ENCODE data around the gene TMPRSS9. TPM values are rescaled to one million over a fixed set of nuclear protein-coding genes. Genes with fewer than 3 reads are reported as not detected.
"Not testable (repeated sequence)": the region's sequence is repeated elsewhere in the genome, so short reads cannot be mapped to it uniquely, and the experiment has no call there.

The TMPRSS9 gene
- total RNA-seq, 1 experiment from 2014 or later: not detected

GRCh38 chr19:2394442-2395292, 34.6 kb downstream of the TMPRSS9 start:
- no TSS peak for BruUV-seq (replicated peaks)
- CTCF ChIA-PET: no interaction called here

DNA sequence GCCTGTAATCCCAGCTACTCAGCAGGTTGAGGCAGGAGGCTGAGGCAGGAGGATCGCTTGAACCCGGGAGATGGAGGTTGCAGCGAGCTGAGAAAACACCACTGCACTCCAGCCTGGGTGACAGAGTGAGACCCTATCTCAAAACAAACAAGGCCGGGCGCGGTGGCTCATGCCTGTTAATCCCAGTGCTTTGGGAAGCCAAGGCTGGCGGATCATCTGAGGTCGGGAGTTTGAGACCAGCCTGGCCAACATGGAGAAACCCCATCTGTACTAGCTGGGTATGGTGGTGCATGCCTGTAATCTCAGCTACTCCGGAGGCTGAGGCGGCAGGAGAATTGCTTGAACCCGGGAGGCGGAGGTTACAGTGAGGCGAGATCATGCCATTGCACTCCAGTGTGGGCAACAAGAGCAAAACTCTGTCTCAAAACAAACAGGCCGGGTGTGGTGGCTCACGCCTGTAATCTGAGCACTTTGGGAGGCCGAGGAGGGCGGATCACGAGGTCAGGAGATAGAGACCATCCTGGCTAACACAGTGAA, 35.3 kb downstream of the TMPRSS9 start:
- intact Hi-C loops (cut with micrococcal nuclease; ENCODE audit: unreplicated experiment); CTCF ChIA-PET; H3K27ac Mint-ChIP-seq (ENCODE audit: unreplicated experiment); H3K36me3 Mint-ChIP-seq (ENCODE audit: insufficient read depth, unreplicated experiment); H3K4me1 Mint-ChIP-seq (ENCODE audit: low read depth, unreplicated experiment); H3K9me3 Mint-ChIP-seq (ENCODE audit: low read depth, unreplicated experiment); DNase-seq; H3K4me3 Mint-ChIP-seq (ENCODE audit: low read depth, unreplicated experiment); BruUV-seq (replicated peaks): not testable (repeated sequence)
- H3K27me3 Mint-ChIP-seq (ENCODE audit: unreplicated experiment): peaks cover 11% of the 10 kb centered on the region

More at GRCh38 chr19:2394442-2395292, 34.6 kb downstream of the TMPRSS9 start:
- Mint-ChIP-seq H3K27me3 (ENCODE audit: unreplicated experiment) (peaks cover 11% of the 10 kb centered on the region), H3K36me3 (ENCODE audit: insufficient read depth, unreplicated experiment) (no peaks in the 10 kb centered on the region), H3K27ac (ENCODE audit: unreplicated experiment) (no peak overlapping the region), H3K9me3 (ENCODE audit: low read depth, unreplicated experiment) (no peaks in the 10 kb centered on the region), H3K4me1 (ENCODE audit: low read depth, unreplicated experiment) (peaks cover 8% of the 10 kb centered on the region), H3K4me3 (ENCODE audit: low read depth, unreplicated experiment) (no peak overlapping the region)
- intact Hi-C loops (cut with micrococcal nuclease; ENCODE audit: unreplicated experiment): loop anchor here (5.0 kb wide), 1 partner anchor 237 kb away; no protein-coding TSS in a partner anchor
- no peak for TF ChIP-seq CTCF (IDR thresholded peaks at IDR 0.05; ENCODE audit: unreplicated experiment)
- no peak for DNase-seq

DNA sequence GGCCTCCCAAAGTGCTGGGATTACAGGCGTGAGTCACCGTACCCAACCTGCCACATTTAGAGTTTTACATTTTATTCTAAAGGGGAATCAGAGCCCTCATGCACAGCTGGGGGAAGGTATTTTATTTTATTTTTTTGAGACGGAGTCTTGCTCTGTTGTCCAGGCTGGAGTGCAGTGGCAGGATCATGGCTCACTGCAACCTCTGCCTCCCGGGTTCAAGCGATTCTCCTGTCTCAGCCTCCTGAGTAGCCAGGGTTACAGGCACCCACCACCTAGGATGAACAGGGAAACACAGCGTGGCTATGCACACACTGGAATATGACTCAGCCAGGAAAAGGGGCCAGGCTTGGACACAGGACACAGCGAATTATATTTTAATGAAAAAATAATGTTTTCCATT, 37.1 kb downstream of the TMPRSS9 start:
- H3K36me3 Mint-ChIP-seq (ENCODE audit: insufficient read depth, unreplicated experiment); DNase-seq; H3K27ac Mint-ChIP-seq (ENCODE audit: unreplicated experiment); H3K4me1 Mint-ChIP-seq (ENCODE audit: low read depth, unreplicated experiment); H3K27me3 Mint-ChIP-seq (ENCODE audit: unreplicated experiment); intact Hi-C loops (cut with micrococcal nuclease; ENCODE audit: unreplicated experiment); H3K4me3 Mint-ChIP-seq (ENCODE audit: low read depth, unreplicated experiment); BruUV-seq (replicated peaks); H3K9me3 Mint-ChIP-seq (ENCODE audit: low read depth, unreplicated experiment): not testable (repeated sequence)
- CTCF ChIA-PET: interaction anchor here (0.6 kb wide), 1 partner anchor 540 kb away, joined by 6 read pairs; no protein-coding TSS in a partner anchor

DNA sequence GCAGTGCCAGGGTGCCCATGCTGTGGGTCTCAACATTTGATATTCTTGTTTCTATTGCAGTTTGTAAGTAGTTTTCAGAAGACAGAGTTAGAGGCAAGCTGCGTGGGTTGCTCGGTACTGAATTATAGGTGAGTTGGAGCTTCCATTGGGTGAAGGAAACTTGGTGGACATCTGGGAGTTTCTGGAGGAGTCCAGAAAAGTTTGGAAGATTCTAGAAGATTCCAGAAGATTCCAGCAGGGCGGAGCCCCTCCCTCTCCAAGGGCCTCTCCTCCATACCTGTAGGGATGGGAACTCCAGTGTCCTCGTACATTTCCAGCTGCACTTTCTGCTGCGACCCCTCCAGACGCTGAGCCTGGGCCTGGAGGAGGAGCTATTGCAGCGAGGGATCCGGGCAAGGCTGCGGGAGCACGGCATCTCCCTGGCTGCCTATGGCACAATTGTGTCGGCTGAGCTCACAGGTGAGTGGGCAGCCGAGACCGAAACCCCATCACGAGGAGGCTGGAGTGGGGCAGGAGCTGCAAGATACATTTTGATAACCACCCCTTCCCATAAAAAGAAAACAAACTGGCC, 38.8 kb downstream of the TMPRSS9 start:
- H3K27ac Mint-ChIP-seq (ENCODE audit: unreplicated experiment): no peak overlapping the region
- no peaks in the 10 kb centered on the region for H3K27me3 Mint-ChIP-seq (ENCODE audit: unreplicated experiment)
- intact Hi-C loops (cut with micrococcal nuclease; ENCODE audit: unreplicated experiment): no loop called here
- peaks cover 3% of the 10 kb centered on the region for H3K9me3 Mint-ChIP-seq (ENCODE audit: low read depth, unreplicated experiment)
- TF ChIP-seq CTCF (IDR thresholded peaks at IDR 0.05; ENCODE audit: unreplicated experiment): no peak
- no peaks in the 10 kb centered on the region for H3K36me3 Mint-ChIP-seq (ENCODE audit: insufficient read depth, unreplicated experiment)
- CTCF ChIA-PET: no interaction called here
- no peak for DNase-seq
- no TSS peak for BruUV-seq (replicated peaks)
- H3K4me1 Mint-ChIP-seq (ENCODE audit: low read depth, unreplicated experiment): peaks cover 7% of the 10 kb centered on the region
- no peak overlapping the region for H3K4me3 Mint-ChIP-seq (ENCODE audit: low read depth, unreplicated experiment)

- CTCF ChIA-PET: no interaction called here
- no peak overlapping the region for H3K27ac Mint-ChIP-seq (ENCODE audit: unreplicated experiment)
- no peak for TF ChIP-seq CTCF (IDR thresholded peaks at IDR 0.05; ENCODE audit: unreplicated experiment)
- peaks cover 7% of the 10 kb centered on the region for H3K4me1 Mint-ChIP-seq (ENCODE audit: low read depth, unreplicated experiment)
- intact Hi-C loops (cut with micrococcal nuclease; ENCODE audit: unreplicated experiment): no loop called here
- H3K9me3 Mint-ChIP-seq (ENCODE audit: low read depth, unreplicated experiment): peaks cover 5% of the 10 kb centered on the region
- no peak for DNase-seq
- H3K27me3 Mint-ChIP-seq (ENCODE audit: unreplicated experiment): no peaks in the 10 kb centered on the region
- BruUV-seq (replicated peaks): no TSS peak
- no peak overlapping the region for H3K4me3 Mint-ChIP-seq (ENCODE audit: low read depth, unreplicated experiment)
- no peaks in the 10 kb centered on the region for H3K36me3 Mint-ChIP-seq (ENCODE audit: insufficient read depth, unreplicated experiment)
These were observed 39.5 kb downstream of the TMPRSS9 start for GRCh38 chr19:2399582-2399981.
